SU-DHL-6 (cell line): ENCODE results near the gene GSTO1.

Source experiments
- EZH2phosphoT487 ChIP-seq: fragments of 200-600 bp; sonication (generic), shearing (Covaris generic); conservative IDR thresholded peaks from 2 replicates; pipeline ENCODE4 v1.6.1; 2018; ENCODE audit warnings: mild to moderate bottlenecking, antibody characterized with exemption, low read length, moderate library complexity, mixed read lengths
- TF ChIP-seq, protein P1 (sequence below): fragments of 200-600 bp; sonication (generic); IDR thresholded peaks from one replicate; pipeline ENCODE4 v1.5.1; 2017; ENCODE audit warnings: antibody characterized with exemption, mild to moderate bottlenecking, low read length, moderate library complexity; ENCODE audit not compliant: insufficient read depth, poor library complexity, severe bottlenecking

DNA sequence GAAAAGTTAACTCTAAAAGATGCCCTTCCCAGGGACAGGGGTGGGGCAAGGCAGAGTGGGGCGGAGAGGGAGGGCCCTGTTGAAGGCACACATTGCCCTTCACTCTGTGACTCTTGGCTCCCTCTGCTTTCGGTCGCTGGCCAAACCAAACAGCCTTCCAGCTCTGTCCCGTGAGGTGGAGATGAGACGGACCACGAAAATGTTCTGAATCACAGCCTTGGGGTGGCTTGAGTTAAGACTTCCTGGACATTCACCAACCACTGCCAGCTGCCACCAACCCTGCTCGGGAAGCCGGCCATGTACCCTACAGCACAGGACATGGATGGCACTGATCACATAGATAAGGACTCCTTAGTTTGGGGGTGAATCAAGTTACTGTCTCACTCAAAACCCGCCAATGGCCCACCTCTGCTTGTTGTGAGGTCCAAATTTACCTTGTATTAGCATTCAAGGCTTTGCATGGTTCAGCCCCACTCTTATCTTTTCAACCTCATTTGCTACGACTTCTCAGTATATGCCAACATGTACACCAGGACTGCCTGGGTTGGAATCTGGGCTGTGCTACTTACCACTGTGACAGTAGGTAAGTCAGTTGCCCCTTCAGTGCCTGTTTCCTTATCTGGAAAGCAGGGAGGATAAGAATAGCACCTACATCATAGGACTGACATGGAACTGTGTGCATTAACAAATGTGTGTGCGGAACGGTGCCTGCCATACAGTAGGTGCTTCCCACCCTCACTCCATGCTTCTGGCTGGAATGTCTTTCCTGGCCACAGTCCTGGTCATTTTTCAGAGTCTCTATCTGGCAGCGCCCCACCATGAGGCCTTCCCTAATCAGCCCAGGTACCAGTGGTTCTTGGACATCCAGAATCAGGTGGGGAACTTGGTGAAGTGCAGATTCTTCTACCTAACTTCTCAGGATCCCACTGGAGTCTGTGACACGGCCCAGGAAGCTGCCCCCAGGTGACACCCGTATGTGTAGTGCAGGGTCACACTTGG, 55.6 kb downstream of the GSTO1 start:
- TF ChIP-seq, protein P1, sequence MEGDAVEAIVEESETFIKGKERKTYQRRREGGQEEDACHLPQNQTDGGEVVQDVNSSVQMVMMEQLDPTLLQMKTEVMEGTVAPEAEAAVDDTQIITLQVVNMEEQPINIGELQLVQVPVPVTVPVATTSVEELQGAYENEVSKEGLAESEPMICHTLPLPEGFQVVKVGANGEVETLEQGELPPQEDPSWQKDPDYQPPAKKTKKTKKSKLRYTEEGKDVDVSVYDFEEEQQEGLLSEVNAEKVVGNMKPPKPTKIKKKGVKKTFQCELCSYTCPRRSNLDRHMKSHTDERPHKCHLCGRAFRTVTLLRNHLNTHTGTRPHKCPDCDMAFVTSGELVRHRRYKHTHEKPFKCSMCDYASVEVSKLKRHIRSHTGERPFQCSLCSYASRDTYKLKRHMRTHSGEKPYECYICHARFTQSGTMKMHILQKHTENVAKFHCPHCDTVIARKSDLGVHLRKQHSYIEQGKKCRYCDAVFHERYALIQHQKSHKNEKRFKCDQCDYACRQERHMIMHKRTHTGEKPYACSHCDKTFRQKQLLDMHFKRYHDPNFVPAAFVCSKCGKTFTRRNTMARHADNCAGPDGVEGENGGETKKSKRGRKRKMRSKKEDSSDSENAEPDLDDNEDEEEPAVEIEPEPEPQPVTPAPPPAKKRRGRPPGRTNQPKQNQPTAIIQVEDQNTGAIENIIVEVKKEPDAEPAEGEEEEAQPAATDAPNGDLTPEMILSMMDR: no peak
- TF ChIP-seq EZH2phosphoT487: no peak
